CD4-positive, alpha-beta T cell treated with Interleukin-4 for 4 hours (primary cell): ENCODE results near the gene STXBP5L.
"Not testable (repeated sequence)": the region's sequence is repeated elsewhere in the genome, so short reads cannot be mapped to it uniquely, and the experiment has no call there.

Source experiments
- DNase-seq: peaks from one replicate; pipeline ENCODE4 v3.0.0-alpha.2; 2020

Gene STXBP5L

DNA sequence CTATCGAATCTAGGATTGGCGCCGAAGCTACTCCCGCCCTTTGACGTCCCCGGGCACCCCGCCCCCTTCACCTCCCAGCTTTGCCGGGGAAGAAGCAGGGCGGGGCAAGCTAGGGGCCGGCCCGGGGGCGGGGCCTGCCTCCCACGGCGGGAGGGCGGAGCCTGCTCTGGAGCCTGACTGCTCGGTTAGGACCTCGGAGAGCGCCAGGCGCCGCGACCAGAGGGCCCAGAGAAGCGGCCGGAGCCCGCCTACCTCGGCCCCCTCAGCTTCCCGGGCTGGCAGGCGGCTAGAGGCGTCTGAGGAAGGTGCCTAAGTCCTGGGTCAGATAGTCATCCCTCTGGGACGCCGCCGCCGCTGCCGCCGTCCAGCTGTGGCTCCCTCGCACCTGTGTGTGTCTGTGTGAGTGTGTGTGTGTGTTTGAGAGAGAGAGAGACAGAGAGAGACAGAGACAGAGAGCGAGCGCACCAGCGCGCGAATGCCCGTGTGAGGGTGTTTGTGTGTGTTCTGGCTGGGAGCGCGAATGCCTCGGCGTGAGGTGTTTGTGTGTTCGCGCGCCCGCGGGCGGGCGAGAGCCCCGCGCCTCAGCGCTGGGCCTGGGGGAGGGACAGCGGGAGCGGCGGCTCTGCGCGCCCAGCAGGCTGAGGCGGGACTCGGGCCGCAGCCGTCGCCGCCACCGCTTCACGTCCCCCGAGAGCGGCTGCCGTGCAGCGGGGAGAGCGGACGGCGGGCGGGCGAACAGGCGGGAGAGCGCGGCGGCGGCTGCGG is at the start of gene STXBP5L:
TSS of gene STXBP5L (plus strand) at position 176 of the 765 bp plus-strand sequence. CDS start 1,374 bp downstream, outside the sequence.
- no peak for DNase-seq

DNA sequence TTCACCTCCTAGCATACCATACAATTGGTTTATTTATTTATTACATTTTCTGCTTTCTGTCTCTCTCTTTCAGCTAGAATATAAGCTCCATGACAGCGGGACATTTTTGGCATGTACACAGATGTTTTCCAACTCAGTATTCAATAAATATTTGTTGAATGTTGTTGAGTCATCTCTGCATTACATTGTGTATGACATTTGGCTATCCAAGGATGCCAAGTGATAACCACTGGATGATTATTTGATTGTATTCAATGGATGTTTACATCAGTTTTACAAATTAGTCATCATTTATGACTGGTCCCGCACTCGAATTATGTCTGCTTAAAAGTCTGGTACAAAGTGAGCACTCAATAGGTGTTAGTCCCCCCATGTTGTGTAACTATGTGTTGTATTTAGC is 49.5 kb upstream of the STXBP5L start:
- no peak for DNase-seq

DNA sequence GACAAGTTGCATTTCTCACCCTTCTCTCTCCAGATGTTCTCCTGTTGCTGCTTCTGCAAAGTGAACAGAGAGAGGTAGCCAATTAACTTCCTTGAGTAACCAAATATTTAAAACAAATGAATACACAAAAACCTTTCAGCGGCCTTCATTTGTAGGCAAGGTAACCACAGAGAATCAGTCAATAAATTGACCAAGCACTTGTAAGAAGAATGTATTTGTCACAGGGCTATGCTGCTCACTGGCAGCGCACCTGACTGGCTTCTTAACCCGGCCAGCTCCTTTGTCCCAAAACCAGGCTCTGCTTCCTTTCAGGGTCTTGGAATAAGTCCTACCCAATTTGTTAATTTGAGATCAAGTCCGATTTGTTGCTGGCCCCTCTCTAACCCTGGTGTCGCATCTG is 43.5 kb upstream of the STXBP5L start:
- no peak for DNase-seq

DNA sequence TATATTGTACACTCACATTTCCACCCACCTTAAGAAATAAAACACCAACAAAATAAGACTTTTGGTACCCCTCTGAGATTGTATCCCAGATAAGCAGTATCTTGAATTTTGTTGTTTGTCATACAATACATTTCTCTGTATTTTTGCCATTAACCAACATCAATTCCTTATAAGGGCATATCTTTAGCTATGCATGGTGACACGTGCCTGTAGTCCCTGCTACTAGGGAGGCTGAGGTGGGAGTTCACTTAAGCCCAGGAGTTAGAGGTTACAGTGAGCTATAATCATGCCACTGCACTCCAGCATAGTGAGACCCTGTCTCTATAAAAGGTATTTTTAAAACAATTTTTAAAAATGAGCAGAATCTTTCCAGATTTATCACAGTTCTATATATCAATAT is 32.5 kb upstream of the STXBP5L start:
- no peak for DNase-seq

DNA sequence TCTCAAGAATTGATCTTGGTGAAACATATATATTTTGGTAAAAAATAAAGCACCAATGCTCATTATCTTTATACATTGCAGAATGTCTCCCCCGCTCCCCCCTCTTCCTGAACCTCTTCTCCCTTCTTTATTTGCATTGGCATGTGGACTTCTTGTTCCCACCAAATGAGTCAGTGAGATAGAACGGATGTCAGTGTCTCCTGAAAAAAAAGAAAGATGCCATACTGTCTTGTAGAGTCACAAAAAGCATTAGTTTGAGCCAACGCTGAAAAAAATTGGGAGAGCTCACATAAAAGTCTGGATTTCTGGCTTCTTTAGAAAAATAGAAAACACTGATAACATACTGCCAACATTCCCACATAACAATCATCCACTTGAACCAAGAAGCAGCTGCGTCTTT is 32.0 kb upstream of the STXBP5L start:
- DNase-seq = no peak

DNA sequence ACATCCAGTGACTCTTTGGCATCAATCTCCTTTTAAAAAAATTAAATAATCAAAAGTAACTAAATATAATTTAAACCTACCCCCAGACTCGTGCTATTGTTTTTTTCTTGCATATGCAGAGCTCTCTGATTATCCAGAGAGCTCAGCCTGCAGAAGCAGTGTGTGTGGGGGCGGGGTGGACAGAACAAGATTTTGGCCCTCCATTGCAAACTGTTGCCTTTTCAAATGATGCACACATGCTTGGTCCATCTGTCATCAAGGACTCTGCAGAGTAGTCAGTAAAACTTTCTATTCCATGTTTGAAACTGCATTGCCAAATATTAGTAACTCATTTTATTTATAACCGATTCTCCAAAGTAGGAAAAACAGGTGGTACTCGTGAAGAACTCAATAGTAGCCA is 28.6 kb upstream of the STXBP5L start:
- DNase-seq = no peak

DNA sequence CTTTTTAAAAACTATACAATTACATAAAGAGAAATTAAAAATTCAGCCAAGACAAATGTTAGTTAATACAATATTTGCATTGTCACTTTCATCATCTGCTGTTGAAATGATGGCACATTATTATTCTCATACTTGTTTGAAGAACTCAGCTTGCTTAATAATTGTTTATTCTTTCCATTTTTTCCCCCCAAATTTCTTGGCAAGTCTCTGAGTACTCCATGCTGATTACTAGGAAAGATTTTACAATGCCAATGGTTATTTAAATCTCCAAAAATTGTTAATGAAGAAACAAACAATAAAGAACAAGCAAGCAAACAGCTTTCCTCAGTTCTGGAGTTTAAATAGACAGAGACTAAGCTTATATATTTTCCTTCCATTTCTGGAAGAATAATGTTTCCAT is 15.1 kb upstream of the STXBP5L start:
- DNase-seq = no peak

DNA sequence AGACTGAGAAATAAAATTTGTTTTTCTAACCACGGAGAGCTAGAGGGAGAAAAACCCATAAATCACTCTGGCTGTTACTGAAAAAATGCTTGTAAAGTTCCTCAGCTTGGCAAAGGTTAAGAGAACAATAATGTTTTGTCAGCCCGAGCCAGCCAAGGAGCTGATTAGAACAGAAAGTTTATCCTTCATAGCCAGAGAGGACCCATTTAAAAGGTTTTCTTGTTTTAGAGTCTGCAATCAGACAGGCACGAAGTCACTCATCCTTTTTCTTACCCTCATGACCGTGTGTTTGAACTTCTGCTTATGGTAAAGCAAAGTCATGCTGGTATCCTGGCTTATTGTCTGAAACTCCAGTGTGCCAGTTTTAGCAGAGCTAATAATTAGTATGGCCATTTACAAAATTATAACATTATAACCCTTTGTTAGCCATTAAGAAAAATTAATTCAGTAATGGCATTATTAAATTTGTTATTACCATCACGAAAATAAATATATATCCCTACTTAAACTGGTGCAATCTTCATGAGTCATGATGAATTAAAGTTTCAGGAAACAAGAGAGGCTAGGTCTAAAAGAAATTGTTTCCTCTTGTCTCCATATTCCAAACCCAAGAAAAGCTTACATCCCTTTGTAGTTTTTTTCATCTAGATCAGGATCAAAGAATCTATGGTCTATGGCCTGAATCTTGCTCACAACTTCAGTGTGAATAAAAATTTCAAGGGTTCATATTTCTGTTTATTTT is 13.5 kb upstream of the STXBP5L start:
- DNase-seq = no peak

DNA sequence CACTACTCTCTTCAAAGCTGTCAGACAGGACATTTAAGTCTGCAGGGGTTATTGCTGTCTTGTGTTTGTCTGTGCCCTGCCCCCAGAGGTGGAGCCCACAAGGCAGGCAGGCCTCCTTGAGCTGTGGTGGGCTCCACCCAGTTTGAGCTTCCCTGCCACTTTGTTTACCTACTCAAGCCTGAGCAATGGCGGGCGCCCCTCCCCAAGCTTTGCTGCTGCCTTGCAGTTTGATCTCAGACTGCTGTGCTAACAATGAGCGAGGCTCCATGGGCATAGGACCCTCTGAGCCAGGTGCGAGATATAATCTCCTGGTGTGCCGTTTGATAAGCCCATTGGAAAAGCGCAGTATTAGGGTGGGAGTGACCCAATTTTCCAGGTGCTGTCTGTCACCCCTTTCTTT is 6.3 kb upstream of the STXBP5L start:
- not testable (repeated sequence) for DNase-seq

DNA sequence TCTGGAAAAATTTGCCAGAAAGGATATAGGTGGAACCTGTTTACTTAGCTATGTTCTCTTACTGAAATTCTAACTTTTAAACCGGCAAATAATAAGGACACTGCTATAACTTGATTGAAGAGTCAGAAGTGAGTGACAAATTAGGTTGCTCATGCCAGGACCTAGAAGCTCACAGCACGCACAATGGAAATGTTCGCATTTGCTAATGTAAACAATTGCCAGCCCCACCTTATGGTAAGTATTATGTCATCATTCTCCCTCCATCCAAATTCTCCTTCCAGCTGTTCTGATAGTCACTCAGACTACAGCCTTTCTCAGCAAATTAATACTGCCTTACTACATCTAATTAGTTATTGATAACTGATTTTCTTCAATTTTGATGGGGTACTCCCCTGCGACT is 4.8 kb upstream of the STXBP5L start:
- DNase-seq = no peak

DNA sequence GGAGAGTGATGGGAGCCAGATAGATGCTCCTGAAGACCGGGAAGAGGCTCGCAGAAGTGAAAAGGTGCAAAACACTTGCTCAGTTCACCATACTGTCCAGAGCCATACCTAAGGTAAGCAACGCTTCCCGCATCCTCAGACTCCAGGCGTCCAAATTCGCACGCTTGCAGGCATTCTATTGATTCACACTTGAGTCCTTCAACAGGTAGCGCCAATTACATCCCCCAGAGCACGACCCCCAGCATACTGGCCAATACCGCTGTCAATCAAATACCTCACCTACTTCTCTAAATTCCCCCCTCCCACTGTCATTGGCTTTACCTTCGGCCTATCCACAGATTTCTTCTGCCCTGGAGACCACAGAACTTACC is 361 bp upstream of the STXBP5L start:
- no peak for DNase-seq

DNA sequence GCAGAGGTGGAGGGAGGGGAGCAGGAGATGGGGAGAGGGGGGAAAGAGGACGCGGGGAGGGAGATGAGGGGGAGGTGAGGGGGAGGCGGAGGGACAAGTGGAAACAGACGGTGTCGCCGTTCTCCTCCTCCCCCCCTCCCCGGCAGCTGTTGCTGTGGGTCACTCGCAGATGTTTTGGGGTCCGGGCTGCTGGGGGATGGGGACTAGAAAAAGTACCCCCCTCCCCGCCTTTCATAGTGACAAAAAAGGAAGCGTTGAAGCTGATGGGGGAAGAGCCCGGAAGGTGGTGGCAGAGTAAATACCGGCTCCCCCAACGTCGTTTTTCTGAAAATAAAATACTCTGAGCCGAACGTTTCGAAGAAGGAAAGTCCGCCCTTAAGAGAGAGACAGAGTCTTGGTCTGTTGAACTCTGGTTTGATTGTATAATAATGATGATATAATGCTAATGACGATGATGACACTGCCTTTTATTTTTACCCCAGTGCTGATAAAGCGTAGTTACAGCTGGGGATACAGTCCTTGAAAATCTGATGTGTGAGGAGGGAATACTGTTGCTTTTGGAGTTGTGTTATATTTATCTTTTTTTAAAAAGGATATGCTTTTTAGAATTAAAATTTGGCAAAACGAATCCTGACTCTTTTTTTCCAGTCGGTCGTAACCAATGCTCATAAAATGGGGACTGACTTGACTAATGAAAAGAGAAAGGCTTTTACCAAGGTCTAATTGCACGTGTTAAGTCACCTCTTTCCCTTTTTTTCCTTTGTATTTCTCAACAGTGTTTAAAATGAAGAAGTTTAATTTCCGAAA is 993 bp downstream of the STXBP5L start:
- no peak for DNase-seq

DNA sequence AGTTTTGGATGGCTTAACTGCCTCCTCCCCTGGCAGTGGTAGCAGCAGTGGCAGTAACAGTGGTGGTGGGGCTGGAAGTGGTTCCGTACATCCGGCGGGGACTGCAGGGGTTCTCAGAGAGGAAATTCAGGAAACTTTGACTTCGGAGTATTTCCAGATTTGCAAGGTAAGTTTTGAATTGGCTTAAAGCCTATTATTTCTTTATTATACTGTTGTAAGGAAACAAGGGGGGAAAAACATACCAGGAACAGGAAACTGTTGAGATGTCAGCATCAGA is 1.5 kb downstream of the STXBP5L start:
- DNase-seq = no peak

DNA sequence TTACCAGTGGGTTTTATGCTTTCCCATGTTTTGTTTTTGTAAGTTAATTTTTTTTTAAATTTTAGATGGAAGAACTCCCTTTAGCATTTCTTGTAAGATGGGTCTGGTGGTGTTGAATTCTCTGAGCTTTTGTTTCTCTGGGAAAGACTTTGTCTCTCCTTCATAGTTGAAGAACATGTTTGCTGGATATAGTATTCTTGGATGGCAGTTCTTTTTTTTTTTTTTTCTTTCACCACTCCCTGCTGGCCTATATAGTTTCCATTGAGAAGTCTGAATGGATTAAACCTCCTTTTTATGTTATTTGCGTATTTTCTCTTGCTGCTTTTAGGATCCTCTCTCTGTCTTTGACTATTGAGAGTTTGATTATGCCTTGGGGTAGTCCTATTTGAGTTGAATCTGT is 18.1 kb downstream of the STXBP5L start:
- no peak for DNase-seq

DNA sequence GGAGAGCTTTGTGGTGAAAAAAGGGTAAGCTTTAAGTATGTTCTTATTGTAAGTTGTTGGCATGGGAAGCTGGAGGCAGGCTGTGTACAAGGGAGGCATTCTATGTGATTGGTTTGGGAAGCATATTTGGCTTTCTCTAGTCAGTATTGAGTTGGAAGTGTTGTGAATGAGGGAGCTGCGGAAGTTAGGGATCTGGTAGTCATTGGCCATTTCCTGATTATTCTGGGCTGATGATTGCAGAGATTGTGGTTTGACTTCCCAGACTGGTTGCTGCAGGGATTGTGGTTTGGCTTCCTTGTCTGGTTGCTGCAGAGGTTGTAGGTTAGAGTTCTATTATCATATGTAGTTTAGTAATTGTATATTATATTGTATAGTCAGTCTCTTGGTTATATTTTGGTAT is 21.0 kb downstream of the STXBP5L start:
- DNase-seq = no peak

DNA sequence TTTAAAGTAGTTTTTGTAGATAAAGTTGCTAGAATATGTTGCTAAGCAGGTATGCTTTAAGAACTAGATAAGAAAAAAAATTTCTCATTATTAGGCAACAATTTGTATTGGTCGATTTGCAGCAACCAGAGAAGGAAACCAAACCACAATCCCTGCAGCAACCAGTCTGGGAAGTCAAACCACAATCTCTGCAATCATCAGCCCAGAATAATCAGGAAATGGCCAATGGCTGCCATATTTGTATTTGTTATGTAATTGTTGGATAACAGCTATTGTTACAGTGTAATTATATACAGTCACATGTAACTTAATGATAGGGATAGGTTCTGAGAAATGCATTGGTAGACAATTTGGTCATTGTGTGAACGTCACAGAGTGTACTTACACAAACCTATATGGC is 23.6 kb downstream of the STXBP5L start:
- no peak for DNase-seq

DNA sequence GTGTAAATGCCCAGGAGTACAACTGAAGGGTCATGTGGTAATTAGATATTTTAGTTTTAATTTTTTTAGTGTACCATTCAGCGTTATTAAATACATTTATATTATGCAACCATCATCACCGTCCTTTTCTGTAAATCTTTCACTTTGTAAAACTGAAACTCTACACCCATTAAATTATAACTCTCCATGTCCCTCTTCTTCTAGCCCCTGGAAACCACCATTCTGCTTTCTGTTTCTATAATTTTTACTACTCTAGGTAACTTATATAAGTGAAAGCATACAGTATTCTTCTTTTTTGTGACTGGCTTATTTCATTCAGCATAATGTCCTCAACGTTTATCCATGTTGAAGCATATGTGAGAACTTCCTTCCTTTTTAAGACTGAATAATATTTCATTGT is 48.1 kb downstream of the STXBP5L start:
- DNase-seq = no peak

DNA sequence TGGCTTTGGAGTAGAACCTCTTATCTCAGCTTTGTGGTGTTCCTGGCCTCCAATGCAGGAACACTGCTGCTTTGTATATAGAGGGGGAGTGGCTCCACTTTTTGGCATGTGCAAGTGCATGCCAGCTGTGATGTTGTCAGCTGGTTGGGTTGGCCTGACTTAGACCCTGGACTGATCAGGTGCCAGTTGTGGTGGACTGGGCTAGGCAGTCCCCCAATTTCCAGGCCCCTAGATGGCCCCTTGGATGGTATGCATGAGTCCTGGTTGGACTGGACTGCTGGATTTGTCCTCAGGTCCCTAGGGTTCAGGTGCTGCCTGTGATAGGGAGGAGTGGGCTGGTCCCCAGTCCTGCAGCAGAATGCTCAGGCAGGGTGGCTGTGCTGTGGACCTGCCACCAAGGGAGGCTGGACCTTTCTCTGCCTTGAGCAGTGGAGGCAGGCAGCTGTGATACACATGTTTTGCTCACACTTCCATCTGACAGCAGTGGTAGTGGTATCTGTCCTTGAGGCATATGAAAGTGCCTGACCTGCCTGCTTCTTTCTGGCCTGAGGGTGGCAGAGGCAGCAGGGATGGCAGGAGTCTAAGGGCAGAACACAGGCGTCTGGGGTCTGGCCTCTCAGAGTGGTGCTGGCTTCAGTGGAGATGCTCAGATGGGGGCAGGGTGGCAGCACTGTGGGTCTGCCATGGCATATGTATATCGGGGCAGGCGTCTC is 74.8 kb downstream of the STXBP5L start:
- no peak for DNase-seq

DNA sequence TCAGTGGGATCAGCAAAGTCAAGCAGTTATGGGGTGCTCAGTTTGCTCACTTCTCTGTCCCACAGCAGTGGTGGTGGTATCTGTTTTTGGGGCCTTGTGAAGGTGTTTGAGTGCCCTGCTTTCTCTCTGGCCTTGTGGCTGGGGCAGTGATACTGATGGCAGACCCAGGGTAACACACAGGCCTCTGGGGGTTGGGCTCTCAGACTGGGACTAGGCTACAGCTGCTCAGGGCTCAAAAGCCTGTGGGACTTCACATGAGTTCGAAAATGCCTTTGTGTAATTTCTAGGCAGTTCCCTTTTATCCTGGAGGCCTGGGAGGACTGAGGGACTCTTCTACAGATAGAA is 75.3 kb downstream of the STXBP5L start:
- no peak for DNase-seq

DNA sequence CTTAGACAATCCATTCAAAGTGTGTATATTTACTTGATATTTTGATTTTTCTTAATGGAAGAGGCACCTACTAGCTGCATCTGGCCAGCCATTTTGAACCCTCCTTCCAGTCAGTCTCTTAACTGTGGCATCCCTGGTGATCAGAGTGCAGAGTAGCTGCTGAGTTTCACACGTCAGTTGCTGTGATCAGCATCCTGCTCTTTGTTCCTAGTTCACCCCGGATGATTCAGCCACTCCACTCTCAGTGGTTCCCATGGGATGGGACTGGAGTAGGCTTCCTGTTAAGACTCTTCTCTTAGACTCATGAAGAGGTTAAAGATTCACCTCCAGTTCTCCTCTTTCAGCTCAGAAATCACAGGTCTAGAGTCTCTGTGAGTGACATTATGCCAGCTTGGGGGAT is 75.8 kb downstream of the STXBP5L start:
- DNase-seq = no peak

DNA sequence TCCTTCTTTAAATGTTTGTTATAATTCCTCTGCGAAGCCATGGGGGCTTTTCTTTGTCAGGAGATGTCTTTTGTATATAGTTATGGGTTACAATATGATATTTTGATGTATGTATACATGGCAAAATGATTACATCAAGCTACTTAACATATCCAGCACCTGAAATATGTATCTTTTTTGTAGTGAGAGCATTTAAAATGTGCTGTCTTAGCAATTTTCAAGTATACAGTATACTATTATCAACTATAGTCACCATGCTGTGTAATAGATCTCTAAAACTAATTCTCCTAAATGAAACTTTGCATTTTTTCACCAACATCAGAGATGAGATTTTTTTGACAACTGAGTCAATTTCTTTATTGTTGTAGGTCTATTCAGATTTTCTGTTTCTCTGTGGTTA is 77.2 kb downstream of the STXBP5L start:
- DNase-seq = no peak

DNA sequence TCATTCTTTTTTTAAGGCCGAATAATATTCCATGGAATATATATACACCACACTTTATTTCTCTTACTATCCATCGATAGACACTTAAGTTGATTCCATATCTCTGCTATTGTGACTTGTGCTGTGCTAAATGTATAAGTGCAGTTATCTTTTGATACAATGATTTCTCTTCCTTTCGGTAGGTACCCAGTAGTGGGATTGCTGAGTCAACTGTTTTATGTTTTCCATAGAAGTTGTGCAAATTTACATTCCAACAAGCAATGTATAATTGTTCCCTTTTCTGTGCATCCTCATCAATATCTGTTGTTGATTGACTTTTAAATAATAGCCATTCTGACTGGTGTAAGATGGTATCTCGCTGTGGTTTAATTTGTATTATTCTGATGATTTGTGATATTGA is 81.0 kb downstream of the STXBP5L start:
- no peak for DNase-seq

DNA sequence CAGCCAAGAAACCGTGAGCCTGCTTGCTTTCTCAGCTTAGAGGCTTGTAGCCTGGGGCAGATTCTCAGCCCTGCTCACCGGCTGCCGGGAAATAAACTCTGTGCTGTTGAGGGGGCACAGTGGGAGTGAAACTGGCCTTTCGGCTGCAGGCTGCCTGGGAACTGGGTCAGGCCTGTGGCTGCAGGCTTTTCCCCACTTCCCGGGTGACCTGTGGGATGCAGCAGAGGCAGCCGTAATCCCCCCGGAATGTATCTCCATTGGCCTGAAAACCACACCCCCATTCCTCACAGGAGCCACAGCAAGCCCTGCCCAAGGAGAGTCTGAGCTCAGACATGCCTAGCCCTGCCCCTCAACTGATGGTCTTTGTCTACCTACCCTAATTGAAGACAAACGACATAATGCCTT is 110.9 kb downstream of the STXBP5L start:
- no peak for DNase-seq

DNA sequence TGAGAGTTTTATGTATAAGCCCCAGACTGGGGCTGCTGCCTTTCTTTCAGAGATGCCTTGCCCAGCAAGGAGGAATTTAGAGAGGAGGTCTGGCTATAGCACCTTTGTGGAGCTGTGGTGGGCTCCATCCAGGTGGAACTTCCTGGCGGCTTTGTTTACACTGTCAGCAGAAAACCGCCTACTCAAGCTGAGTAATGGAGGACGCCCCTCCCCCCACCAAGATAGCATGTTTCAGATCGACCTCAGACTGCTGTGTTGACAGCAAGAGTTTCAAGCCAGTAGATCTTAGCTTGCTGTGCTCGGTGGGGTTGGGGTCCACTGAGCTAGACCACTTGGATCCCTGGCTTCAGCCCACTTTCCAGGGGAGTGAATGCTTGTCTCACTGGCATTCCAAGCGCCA is 155.6 kb downstream of the STXBP5L start:
- no peak for DNase-seq
